GM23338 (cell line): ENCODE results near the gene NXPH2. TPM values are rescaled to one million over a fixed set of nuclear protein-coding genes. Genes with fewer than 3 reads are reported as not detected.

Source experiments
- ATAC-seq: fragments of 200-7000 bp; cut with Tn5 transposase; 3 replicates; pipeline ENCODE4 v1.9.1; 2020
- DNase-seq: peaks from one replicate; pipeline ENCODE4 v3.0.0-alpha.2; 2015; ENCODE audit warnings: low spot score
- H2AFZ ChIP-seq: fragments of 200-600 bp; sonication (generic); 2 replicates; pipeline ENCODE4 v1.8.0; 2016; ENCODE audit warnings: antibody characterized with exemption, mild to moderate bottlenecking, moderate library complexity
- H3F3A ChIP-seq: fragments of 200-600 bp; sonication (generic); replicated peaks from 2 replicates; pipeline ENCODE4 v1.8.0; 2017; ENCODE audit warnings: antibody characterized with exemption, mixed run types, low read depth
- H3K27ac ChIP-seq: fragments of 200-600 bp; sonication (generic); 2 replicates; pipeline ENCODE4 v1.6.1; 2016; ENCODE audit warnings: low read depth
- H3K27me3 ChIP-seq: fragments of 200-600 bp; sonication (generic); 2 replicates; pipeline ENCODE4 v1.8.0; 2016; ENCODE audit warnings: mild to moderate bottlenecking, mixed run types, moderate library complexity; ENCODE audit not compliant: insufficient read depth
- H3K36me3 ChIP-seq: fragments of 200-600 bp; sonication (generic); 2 replicates; pipeline ENCODE4 v1.8.0; 2016; ENCODE audit warnings: mild to moderate bottlenecking; ENCODE audit not compliant: insufficient read depth
- H3K4me1 ChIP-seq: fragments of 200-600 bp; sonication (generic); 2 replicates; pipeline ENCODE4 v1.8.0; 2016; ENCODE audit warnings: mild to moderate bottlenecking, moderate library complexity; ENCODE audit not compliant: insufficient read depth
- H3K4me2 ChIP-seq: fragments of 200-600 bp; sonication (generic); 2 replicates; pipeline ENCODE4 v1.7.1; 2017; ENCODE audit warnings: mixed run types
- H3K4me3 ChIP-seq: fragments of 200-600 bp; sonication (generic); 2 replicates; pipeline ENCODE4 v1.6.1; 2016; ENCODE audit warnings: mixed run types
- H3K79me2 ChIP-seq: fragments of 200-600 bp; sonication (generic); replicated peaks from 2 replicates; pipeline ENCODE4 v1.8.0; 2017; ENCODE audit warnings: mild to moderate bottlenecking; ENCODE audit not compliant: insufficient read depth
- H3K9me2 ChIP-seq: fragments of 200-600 bp; sonication (generic); 2 replicates; pipeline ENCODE4 v1.8.0; 2017; ENCODE audit not compliant: insufficient read depth
- H4K20me1 ChIP-seq: fragments of 200-600 bp; sonication (generic); replicated peaks from 2 replicates; pipeline ENCODE4 v1.8.0; 2017; ENCODE audit warnings: mild to moderate bottlenecking; ENCODE audit not compliant: insufficient read depth
- H3K27ac Mint-ChIP-seq: 2 replicates; pipeline ENCODE4 v1.8.0; 2020; ENCODE audit warnings: inconsistent platforms, mild to moderate bottlenecking, moderate library complexity, mixed read lengths
- H3K27me3 Mint-ChIP-seq: 3 replicates; pipeline ENCODE4 v1.8.0; 2022; ENCODE audit warnings: low read depth, mild to moderate bottlenecking, moderate library complexity, mixed read lengths, inconsistent platforms; ENCODE audit not compliant: insufficient read depth, poor library complexity
- H3K36me3 Mint-ChIP-seq: 3 replicates; pipeline ENCODE4 v1.8.0; 2021; ENCODE audit warnings: low read depth, mild to moderate bottlenecking, inconsistent platforms, moderate library complexity, mixed read lengths
- H3K4me1 Mint-ChIP-seq: 3 replicates; pipeline ENCODE4 v1.8.0; 2020; ENCODE audit warnings: mild to moderate bottlenecking, inconsistent platforms, mixed read lengths
- H3K4me3 Mint-ChIP-seq: 3 replicates; pipeline ENCODE4 v1.8.0; 2021; ENCODE audit warnings: moderate library complexity, mild to moderate bottlenecking, inconsistent platforms, mixed read lengths
- H3K9me3 Mint-ChIP-seq: 3 replicates; pipeline ENCODE4 v1.8.0; 2020; ENCODE audit warnings: moderate library complexity, mild to moderate bottlenecking, inconsistent platforms, mixed read lengths
- CREB1 ChIP-seq: fragments of 250-450 bp; sonication (Bioruptor Pico); IDR thresholded peaks from 2 replicates; pipeline ENCODE4 v1.5.0; 2020; ENCODE audit warnings: low read depth, mild to moderate bottlenecking, moderate library complexity
- ETS1 ChIP-seq: IDR thresholded peaks from 2 replicates; pipeline ENCODE4 v1.6.1; 2016; ENCODE audit warnings: antibody characterized with exemption
- EZH2 ChIP-seq: fragments of 200-600 bp; sonication (generic); IDR thresholded peaks from one replicate; pipeline ENCODE4 v1.8.0; 2017; ENCODE audit warnings: antibody characterized with exemption, mild to moderate bottlenecking, low read depth; ENCODE audit not compliant: unreplicated experiment
- EZH2phosphoT487 ChIP-seq: fragments of 200-600 bp; sonication (generic); IDR thresholded peaks from one replicate; pipeline ENCODE4 v1.8.1; 2018; ENCODE audit warnings: antibody characterized with exemption; ENCODE audit not compliant: unreplicated experiment
- POLR2AphosphoS5 ChIP-seq: IDR thresholded peaks from 2 replicates; pipeline ENCODE4 v1.6.1; 2016; ENCODE audit warnings: antibody characterized with exemption, low read depth
- STAT1 ChIP-seq: IDR thresholded peaks from one replicate; pipeline ENCODE4 v1.6.1; 2016; ENCODE audit warnings: antibody characterized with exemption; ENCODE audit not compliant: unreplicated experiment
- ZNF114 ChIP-seq: fragments of 250-450 bp; sonication (Bioruptor Pico); IDR thresholded peaks from 2 replicates; pipeline ENCODE4 v1.5.0; 2020; ENCODE audit warnings: mild to moderate bottlenecking, moderate library complexity
- ZNF331 ChIP-seq: fragments of 250-450 bp; sonication (Bioruptor Pico); IDR thresholded peaks from 2 replicates; pipeline ENCODE4 v1.5.0; 2020; ENCODE audit warnings: low read depth, mild to moderate bottlenecking, moderate library complexity
- polyA plus RNA-seq: library from polyadenylated mRNA; unstranded; fragments of >200 nt; fragmentation: Nextera tagmentation; extraction: Ambion mirVana; gene quantifications from 2 replicates; pipeline ENCODE4 v1.2.1, GENCODE V29; 2016
- total RNA-seq: library from RNA; depleted of rRNA; stranded (reverse); fragments of >200 nt; shearing (Covaris generic); gene quantifications from 2 replicates; pipeline ENCODE4 v1.2.3, GENCODE V29; 2014
- TF ChIP-seq, protein P1 (sequence below), 2 experiments: fragments of 200-600 bp in 1 of 2; sonication (generic) in 1 of 2; conservative IDR thresholded peaks; 2 replicates each; pipeline versions ENCODE4 v1.5.1 to v1.6.1; 2016 to 2017; ENCODE audit warnings: antibody characterized with exemption in 2 of 2, low read depth in 2 of 2, mild to moderate bottlenecking in 2 of 2, moderate library complexity in 1 of 2
- TF ChIP-seq, protein P2 (sequence below): IDR thresholded peaks from one replicate; pipeline ENCODE4 v1.6.1; 2018; ENCODE audit warnings: antibody characterized with exemption; ENCODE audit not compliant: unreplicated experiment

Gene NXPH2
- total and polyA plus RNA-seq, 2 experiments from 2014 or later: 2.7 to 8.3 TPM

DNA sequence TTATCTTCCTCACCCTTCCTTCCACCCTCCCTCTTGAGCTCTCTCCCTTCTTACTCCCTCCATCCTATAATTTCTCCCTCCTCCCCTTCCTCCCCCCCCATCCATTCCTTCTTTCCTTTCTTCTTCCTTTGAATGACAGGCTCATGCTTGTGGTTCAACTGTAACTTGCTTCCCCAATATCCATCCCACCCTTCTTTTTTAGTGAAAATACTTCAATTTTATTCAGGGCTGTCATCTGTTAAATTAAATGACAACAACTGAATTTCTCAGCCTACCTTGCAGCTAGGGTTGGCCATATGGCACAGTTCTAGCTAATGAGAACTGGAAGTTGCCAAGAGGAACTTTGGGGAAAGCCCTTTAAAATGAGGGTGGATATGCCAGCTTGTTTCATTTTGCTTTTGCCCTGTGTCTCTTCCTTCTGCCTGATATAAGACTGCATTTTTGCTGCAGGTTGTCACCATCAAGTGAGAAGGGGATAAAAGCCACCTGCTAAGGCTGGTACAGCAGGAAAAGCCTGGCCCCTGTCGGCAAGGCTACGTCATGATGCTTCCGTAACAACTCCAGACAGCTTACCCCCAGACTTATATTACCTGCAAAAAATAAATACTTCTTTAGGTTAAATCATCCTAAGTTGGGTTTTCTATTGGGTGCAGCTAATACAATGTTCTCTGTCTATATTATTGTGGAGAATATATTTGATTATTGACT lies 121.8 kb downstream of the NXPH2 start:
- TF ChIP-seq, protein P1, sequence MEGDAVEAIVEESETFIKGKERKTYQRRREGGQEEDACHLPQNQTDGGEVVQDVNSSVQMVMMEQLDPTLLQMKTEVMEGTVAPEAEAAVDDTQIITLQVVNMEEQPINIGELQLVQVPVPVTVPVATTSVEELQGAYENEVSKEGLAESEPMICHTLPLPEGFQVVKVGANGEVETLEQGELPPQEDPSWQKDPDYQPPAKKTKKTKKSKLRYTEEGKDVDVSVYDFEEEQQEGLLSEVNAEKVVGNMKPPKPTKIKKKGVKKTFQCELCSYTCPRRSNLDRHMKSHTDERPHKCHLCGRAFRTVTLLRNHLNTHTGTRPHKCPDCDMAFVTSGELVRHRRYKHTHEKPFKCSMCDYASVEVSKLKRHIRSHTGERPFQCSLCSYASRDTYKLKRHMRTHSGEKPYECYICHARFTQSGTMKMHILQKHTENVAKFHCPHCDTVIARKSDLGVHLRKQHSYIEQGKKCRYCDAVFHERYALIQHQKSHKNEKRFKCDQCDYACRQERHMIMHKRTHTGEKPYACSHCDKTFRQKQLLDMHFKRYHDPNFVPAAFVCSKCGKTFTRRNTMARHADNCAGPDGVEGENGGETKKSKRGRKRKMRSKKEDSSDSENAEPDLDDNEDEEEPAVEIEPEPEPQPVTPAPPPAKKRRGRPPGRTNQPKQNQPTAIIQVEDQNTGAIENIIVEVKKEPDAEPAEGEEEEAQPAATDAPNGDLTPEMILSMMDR (conservative IDR thresholded peaks at IDR 0.05; ENCODE audit: low read depth in 2 of 2): peak; percentile 41 to 50
- no peak for TF ChIP-seq CREB1 (CRISPR knock-in tag)
- no peak for TF ChIP-seq EZH2phosphoT487
- no peak for TF ChIP-seq POLR2AphosphoS5
- no peak for TF ChIP-seq ZNF114 (CRISPR knock-in tag)
- TF ChIP-seq EZH2: no peak
- no peak for TF ChIP-seq ZNF331
- H3K9me2 ChIP-seq: 0 out of 2 replicates have a peak, but pooled peaks cover 6% of the 10 kb centered on the region
- H3K79me2 ChIP-seq: no peaks in the 10 kb centered on the region
- H3K27me3 ChIP-seq: no peaks in the 10 kb centered on the region
- H3K4me2 ChIP-seq: no peak overlapping the region
- Mint-ChIP-seq H3K4me1 (no peaks in the 10 kb centered on the region), H3K27ac (no peak overlapping the region), H3K4me3 (no peak overlapping the region), H3K9me3 (no peaks in the 10 kb centered on the region), H3K36me3 (no peaks in the 10 kb centered on the region), H3K27me3 (peaks cover 2% of the 10 kb centered on the region)
- H3F3A ChIP-seq: no peaks in the 10 kb centered on the region
- peak; percentile 40; the same call in 2 of the 3 replicates for ATAC-seq
- H3K27ac ChIP-seq: no peak overlapping the region
- H3K4me1 ChIP-seq: no peaks in the 10 kb centered on the region; the same call in 1 of the 2 replicates
- H2AFZ ChIP-seq: no peak overlapping the region; the same call in 1 of the 2 replicates
- H4K20me1 ChIP-seq: no peaks in the 10 kb centered on the region
- no peak overlapping the region for H3K4me3 ChIP-seq
- H3K36me3 ChIP-seq: no peaks in the 10 kb centered on the region
- DNase-seq: peak; percentile 22

GRCh38 chr2:138654146-138654545 lies 126.0 kb downstream of the NXPH2 start:
- H3K4me3 ChIP-seq: no peak overlapping the region
- TF ChIP-seq STAT1: no peak
- TF ChIP-seq EZH2phosphoT487: no peak
- TF ChIP-seq, protein P1 (conservative IDR thresholded peaks at IDR 0.05; ENCODE audit: low read depth in 2 of 2): no peak
- no peak for TF ChIP-seq ZNF114 (CRISPR knock-in tag)
- TF ChIP-seq, protein P2, sequence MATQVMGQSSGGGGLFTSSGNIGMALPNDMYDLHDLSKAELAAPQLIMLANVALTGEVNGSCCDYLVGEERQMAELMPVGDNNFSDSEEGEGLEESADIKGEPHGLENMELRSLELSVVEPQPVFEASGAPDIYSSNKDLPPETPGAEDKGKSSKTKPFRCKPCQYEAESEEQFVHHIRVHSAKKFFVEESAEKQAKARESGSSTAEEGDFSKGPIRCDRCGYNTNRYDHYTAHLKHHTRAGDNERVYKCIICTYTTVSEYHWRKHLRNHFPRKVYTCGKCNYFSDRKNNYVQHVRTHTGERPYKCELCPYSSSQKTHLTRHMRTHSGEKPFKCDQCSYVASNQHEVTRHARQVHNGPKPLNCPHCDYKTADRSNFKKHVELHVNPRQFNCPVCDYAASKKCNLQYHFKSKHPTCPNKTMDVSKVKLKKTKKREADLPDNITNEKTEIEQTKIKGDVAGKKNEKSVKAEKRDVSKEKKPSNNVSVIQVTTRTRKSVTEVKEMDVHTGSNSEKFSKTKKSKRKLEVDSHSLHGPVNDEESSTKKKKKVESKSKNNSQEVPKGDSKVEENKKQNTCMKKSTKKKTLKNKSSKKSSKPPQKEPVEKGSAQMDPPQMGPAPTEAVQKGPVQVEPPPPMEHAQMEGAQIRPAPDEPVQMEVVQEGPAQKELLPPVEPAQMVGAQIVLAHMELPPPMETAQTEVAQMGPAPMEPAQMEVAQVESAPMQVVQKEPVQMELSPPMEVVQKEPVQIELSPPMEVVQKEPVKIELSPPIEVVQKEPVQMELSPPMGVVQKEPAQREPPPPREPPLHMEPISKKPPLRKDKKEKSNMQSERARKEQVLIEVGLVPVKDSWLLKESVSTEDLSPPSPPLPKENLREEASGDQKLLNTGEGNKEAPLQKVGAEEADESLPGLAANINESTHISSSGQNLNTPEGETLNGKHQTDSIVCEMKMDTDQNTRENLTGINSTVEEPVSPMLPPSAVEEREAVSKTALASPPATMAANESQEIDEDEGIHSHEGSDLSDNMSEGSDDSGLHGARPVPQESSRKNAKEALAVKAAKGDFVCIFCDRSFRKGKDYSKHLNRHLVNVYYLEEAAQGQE: no peak
- no peak for TF ChIP-seq ETS1

More at GRCh38 chr2:138654146-138654545, 126.0 kb downstream of the NXPH2 start:
- Histone ChIP-seq H3K27me3 (no peaks in the 10 kb centered on the region), H3K79me2 (no peaks in the 10 kb centered on the region), H4K20me1 (no peaks in the 10 kb centered on the region), H3K9me2 (0 out of 2 replicates have a peak, but pooled peaks cover 6% of the 10 kb centered on the region), H3K4me2 (no peak overlapping the region), H3K27ac (no peak overlapping the region), H3F3A (no peaks in the 10 kb centered on the region), H3K4me1 (peaks cover 7% of the 10 kb centered on the region), H3K36me3 (no peaks in the 10 kb centered on the region), H2AFZ (no peak overlapping the region)
- Mint-ChIP-seq H3K36me3 (no peaks in the 10 kb centered on the region), H3K4me1 (peaks cover 15% of the 10 kb centered on the region), H3K27me3 (no peaks in the 10 kb centered on the region), H3K4me3 (no peak overlapping the region), H3K9me3 (no peaks in the 10 kb centered on the region), H3K27ac (no peak overlapping the region)
- no peak for DNase-seq
- no peak for ATAC-seq
